Calu3 (cell line): Measurements from ENCODE around the gene LNX2. TPM values are rescaled to one million over a fixed set of nuclear protein-coding genes. Genes with fewer than 3 reads are reported as not detected.

ENCODE experiments used
- BruUV-seq: library from RNA; stranded (reverse); fragments of 400-500 nt; replicated peaks from 2 replicates; lab custom pipeline; 2021; lab: Mats Ljungman, UMichigan
- CTCF ChIA-PET: fragments of 300-600 bp; sonication (Branson Sonifier 250); formaldehyde crosslinking; loops from one replicate; lab custom pipeline; 2022; ENCODE audit warnings: antibody characterized with exemption; lab: Charles Lee
- DNase-seq: peaks from one replicate; pipeline ENCODE4 v3.0.0; 2022
- H3K27ac Mint-ChIP-seq: one replicate; pipeline ENCODE4 v1.8.0; 2022; ENCODE audit warnings: mixed read lengths; ENCODE audit not compliant: unreplicated experiment
- H3K27me3 Mint-ChIP-seq: one replicate; pipeline ENCODE4 v1.8.0; 2022; ENCODE audit warnings: mixed read lengths; ENCODE audit not compliant: unreplicated experiment
- H3K36me3 Mint-ChIP-seq: one replicate; pipeline ENCODE4 v1.8.0; 2022; ENCODE audit warnings: mild to moderate bottlenecking, moderate library complexity, mixed read lengths; ENCODE audit not compliant: insufficient read depth, unreplicated experiment
- H3K4me1 Mint-ChIP-seq: one replicate; pipeline ENCODE4 v1.8.0; 2022; ENCODE audit warnings: mild to moderate bottlenecking, low read depth, mixed read lengths; ENCODE audit not compliant: unreplicated experiment
- H3K4me3 Mint-ChIP-seq: one replicate; pipeline ENCODE4 v1.8.0; 2022; ENCODE audit warnings: mild to moderate bottlenecking, low read depth, moderate library complexity, mixed read lengths; ENCODE audit not compliant: unreplicated experiment
- H3K9me3 Mint-ChIP-seq: one replicate; pipeline ENCODE4 v1.8.0; 2022; ENCODE audit warnings: low read depth, mixed read lengths; ENCODE audit not compliant: unreplicated experiment
- CTCF ChIP-seq: fragments of 200-600 bp; IDR thresholded peaks from one replicate; pipeline ENCODE4 v1.8.0; 2022; ENCODE audit warnings: antibody characterized with exemption; ENCODE audit not compliant: unreplicated experiment
- intact Hi-C: fragments of 100-400 bp; cut with micrococcal nuclease; formaldehyde crosslinking; loops from one replicate; pipeline ENCODE4 v1.10.0; 2022; ENCODE audit not compliant: unreplicated experiment
- total RNA-seq: library from RNA; stranded (reverse); gene quantifications from 2 replicates; pipeline ENCODE4 v1.2.3, GENCODE V29; 2022

The LNX2 gene
- total RNA-seq, 1 experiment from 2014 or later: 11.0 TPM

DNA sequence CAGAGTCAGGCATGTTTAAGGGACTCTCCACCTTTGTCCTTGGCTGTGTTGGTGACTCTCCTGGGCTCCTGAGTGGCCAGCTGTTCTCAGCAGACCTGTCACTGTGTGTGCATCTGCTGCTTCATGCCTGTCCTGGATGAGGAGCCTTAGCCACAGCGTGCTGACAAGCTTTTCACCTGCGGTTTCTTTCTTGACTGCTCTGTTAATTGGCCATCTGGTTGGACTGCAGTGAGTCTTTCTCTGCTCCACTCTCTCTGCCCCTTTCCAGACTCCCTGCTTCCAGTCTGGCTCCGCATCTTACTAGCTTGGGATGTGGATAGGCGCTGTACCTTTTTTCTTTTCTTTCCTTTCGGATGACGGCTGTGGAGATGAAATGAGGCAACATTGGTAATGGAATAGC is 40.2 kb upstream of the LNX2 start:
- no peak for TF ChIP-seq CTCF
- intact Hi-C loops: no loop called here
- Mint-ChIP-seq H3K27ac (no peak overlapping the region), H3K4me1 (peaks cover 15% of the 10 kb centered on the region), H3K4me3 (no peak overlapping the region), H3K27me3 (no peaks in the 10 kb centered on the region), H3K9me3 (no peaks in the 10 kb centered on the region), H3K36me3 (no peaks in the 10 kb centered on the region)
- no TSS peak for BruUV-seq
- CTCF ChIA-PET: interaction anchor here (0.6 kb wide), 1 partner anchor 1225 kb away, joined by 4 read pairs; no protein-coding TSS in a partner anchor
- no peak for DNase-seq

GRCh38 chr13:27659145-27659865 is 39.0 kb upstream of the LNX2 start:
- no TSS peak for BruUV-seq
- no peaks in the 10 kb centered on the region for H3K27me3 Mint-ChIP-seq

DNA sequence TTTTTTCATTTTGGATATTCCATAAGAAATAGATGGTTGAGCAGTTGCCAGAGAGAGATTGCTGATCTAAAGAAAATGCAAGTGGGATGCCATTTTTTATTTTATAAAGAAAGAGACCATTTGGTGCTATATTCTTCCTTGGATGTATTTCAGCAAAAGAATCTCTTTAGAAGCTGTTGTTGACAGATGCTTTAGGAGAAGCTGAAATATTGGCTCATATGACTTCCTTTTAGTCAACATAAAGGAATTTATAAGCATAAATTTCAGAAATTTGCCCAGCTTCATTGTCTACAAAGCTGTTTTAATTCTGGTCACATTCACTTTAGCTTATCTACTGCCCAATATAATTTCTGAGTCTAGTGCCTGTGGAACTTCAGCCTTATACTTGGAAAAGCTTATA is 38.2 kb upstream of the LNX2 start:
- no peak overlapping the region for H3K27ac Mint-ChIP-seq
- intact Hi-C loops: no loop called here
- no peaks in the 10 kb centered on the region for H3K27me3 Mint-ChIP-seq
- DNase-seq: no peak
- no peak overlapping the region for H3K4me3 Mint-ChIP-seq
- no peaks in the 10 kb centered on the region for H3K9me3 Mint-ChIP-seq
- TF ChIP-seq CTCF: no peak
- CTCF ChIA-PET: no interaction called here
- H3K4me1 Mint-ChIP-seq: peaks cover 26% of the 10 kb centered on the region
- no peaks in the 10 kb centered on the region for H3K36me3 Mint-ChIP-seq
- no TSS peak for BruUV-seq

More at GRCh38 chr13:27659145-27659865, 39.0 kb upstream of the LNX2 start:
- no peaks in the 10 kb centered on the region for H3K9me3 Mint-ChIP-seq
- H3K4me3 Mint-ChIP-seq: no peak overlapping the region
- H3K4me1 Mint-ChIP-seq: peaks cover 26% of the 10 kb centered on the region
- CTCF ChIA-PET: no interaction called here
- H3K27ac Mint-ChIP-seq: no peak overlapping the region
- no peak for TF ChIP-seq CTCF
- no peaks in the 10 kb centered on the region for H3K36me3 Mint-ChIP-seq
- DNase-seq: no peak
- intact Hi-C loops: no loop called here

DNA sequence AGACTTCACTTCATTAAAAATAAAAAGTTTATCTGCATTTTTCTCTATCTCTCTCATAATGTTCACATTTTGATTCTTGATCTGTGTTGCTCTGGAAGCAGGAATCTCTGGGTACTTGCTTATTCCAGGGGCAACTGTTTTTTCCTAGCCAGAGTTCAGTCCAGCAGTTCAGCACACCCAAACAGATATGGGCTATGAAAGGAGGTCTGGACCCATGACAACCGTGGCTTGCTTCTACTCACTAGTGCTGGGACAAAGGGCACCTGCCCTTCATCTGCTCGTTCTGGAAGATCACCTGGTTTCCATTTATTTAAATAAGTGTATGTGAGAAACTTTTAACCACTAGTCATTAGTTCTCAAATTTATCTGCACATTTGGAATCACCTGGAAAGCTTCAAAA is 37.4 kb upstream of the LNX2 start:
- Mint-ChIP-seq H3K27ac (no peak overlapping the region), H3K36me3 (no peaks in the 10 kb centered on the region), H3K4me3 (no peak overlapping the region), H3K4me1 (peaks cover 26% of the 10 kb centered on the region), H3K27me3 (no peaks in the 10 kb centered on the region), H3K9me3 (no peaks in the 10 kb centered on the region)
- no peak for TF ChIP-seq CTCF
- BruUV-seq: no TSS peak
- CTCF ChIA-PET: no interaction called here
- no peak for DNase-seq
- intact Hi-C loops: no loop called here
